ENCODE data around the gene ALS2. TPM values are rescaled to one million over a fixed set of nuclear protein-coding genes. Genes with fewer than 3 reads are reported as not detected.
"Not testable (repeated sequence)": the region's sequence is repeated elsewhere in the genome, so short reads cannot be mapped to it uniquely, and the experiment has no call there.

Gene ALS2
- 34.5 TPM for total RNA-seq
- long read RNA-seq, full-length matches to known transcripts: 7 of 12 reads
- long read RNA-seq, partial matches to known transcripts: 2 of 12 reads
- long read RNA-seq, other reads (novel, unspliced or antisense): 3 of 12 reads

DNA sequence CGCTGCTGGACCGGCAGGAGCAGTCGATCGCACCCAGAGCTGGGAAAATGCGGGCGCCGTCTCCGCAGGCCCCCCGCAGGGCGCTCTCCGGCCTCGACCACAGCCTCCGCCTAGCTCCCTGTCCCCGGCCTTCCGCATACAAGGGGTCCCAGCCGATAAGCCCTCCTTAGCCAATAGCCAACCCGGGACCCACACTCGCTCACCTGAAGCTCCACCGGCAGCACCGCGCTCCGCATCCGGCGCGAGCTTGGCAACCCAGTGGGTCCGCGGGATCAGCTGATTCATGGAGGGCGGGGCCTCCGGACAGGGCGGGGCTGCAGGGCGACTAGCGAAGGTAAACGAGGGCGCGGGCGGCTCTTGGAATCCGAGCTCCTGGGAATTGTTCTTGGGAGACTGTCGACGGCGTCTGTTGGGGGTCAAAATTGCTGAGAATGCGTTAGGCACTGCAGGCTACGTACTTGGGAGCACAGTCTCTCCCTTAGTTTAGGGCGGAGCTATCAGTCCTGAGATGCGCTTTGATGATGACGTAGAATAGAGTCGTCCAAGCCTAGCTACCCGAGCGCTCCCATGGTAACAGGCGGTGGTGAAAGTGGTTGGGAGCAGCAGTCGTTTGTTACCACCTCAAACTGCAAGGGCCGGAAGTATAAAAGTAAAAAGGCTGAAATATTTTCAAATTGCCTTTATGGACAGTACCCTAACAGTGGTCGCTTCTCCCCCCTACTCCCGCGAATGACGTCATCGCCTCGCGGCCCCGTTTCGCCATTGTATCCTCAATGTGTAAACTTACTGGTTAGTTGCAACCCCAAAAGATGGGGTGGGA is at the start of gene ALS2:
Gene ALS2 (minus strand): TSS at position 260 of the 820 bp plus-strand sequence. CDS start 12,048 bp downstream, outside the sequence.
- peak; percentile 98 for DNase-seq (ENCODE audit: missing footprints)
- intact Hi-C loops (cut with DNase I): loop anchor here (5.0 kb wide), 1 partner anchor 256 kb away; no protein-coding TSS in a partner anchor
- ATAC-seq: peak; percentile 97

GRCh38 chr2:201828220-201828619 is 47.5 kb upstream of the ALS2 start:
- no peak for ATAC-seq
- intact Hi-C loops (cut with DNase I): no loop called here

GRCh38 chr2:201827621-201828020 is 46.9 kb upstream of the ALS2 start:
- intact Hi-C loops (cut with DNase I): no loop called here
- no peak for ATAC-seq

More at GRCh38 chr2:201828220-201828619, 47.5 kb upstream of the ALS2 start:
- DNase-seq (ENCODE audit: missing footprints): no peak

DNA sequence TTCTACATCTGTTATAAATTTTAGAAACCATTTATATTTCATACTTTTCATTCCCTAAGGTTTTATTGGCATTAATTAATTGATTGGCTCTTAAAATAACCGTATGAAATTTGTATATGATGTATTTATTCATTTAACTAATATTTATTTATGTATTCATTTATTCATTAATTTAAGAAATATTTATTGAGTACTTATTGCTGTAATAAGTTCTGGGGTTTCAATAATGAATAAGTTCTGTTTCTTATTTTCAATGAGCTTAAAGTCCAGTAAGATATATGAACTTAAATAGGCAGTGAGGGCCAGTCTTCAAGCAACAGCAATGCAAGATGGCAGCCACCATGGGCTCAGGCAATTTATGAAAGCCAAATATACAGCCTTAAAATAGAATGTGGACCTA is 43.5 kb upstream of the ALS2 start:
- intact Hi-C loops (cut with DNase I): no loop called here
- DNase-seq (ENCODE audit: missing footprints) (no peak), ATAC-seq (no peak)

More at GRCh38 chr2:201827621-201828020, 46.9 kb upstream of the ALS2 start:
- no peak for DNase-seq (ENCODE audit: missing footprints)

GRCh38 chr2:201821080-201821479 is 40.3 kb upstream of the ALS2 start:
- ATAC-seq (no peak), DNase-seq (ENCODE audit: missing footprints) (no peak)
- intact Hi-C loops (cut with DNase I): no loop called here

- no peak for DNase-seq (ENCODE audit: missing footprints)
- intact Hi-C loops (cut with DNase I): no loop called here
- ATAC-seq: no peak
These were observed 39.8 kb upstream of the ALS2 start for GRCh38 chr2:201820383-201821007.

DNA sequence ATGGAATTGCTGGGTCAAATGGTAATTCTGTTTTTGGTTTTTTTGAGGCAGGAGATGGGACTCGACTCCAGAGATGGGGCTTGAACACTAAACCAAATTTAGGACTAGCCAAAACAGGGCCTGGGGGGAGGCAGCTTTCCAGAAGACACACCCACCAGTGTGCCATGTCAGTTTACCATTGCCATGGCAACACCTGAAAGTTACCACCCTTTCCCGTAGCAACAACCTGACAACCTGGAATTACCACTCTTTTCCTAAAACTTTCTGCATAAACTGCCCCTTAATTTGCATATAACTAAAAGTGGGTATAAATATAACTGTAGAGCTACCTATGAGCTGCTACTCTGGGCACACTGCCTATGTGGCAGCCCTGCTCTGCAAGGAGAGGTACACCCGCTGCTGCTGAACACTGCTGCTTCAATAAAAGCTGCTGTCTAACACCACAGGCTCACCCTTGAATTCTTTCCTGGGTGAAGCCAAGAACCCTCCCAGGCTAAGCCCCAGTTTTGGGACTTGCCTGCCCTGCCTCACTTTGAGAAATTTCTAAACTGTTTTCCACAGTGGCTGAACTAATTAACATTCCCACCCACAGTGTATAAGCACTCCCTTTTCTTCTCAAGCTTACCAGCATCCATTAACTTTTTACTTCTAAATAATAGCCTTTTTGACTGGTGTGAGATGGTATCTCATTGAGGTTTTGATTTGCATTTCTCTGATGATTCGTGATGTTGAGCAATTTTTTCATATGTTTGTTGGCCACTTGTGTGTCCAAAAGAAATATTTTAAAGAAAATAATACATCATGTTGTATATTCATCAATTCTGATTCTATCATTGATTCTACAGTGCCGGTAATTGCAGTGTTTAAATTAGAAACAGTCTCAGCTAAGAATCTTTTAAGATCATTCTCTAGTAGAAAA is 36.2 kb upstream of the ALS2 start:
- no peak for DNase-seq (ENCODE audit: missing footprints)
- intact Hi-C loops (cut with DNase I): no loop called here

DNA sequence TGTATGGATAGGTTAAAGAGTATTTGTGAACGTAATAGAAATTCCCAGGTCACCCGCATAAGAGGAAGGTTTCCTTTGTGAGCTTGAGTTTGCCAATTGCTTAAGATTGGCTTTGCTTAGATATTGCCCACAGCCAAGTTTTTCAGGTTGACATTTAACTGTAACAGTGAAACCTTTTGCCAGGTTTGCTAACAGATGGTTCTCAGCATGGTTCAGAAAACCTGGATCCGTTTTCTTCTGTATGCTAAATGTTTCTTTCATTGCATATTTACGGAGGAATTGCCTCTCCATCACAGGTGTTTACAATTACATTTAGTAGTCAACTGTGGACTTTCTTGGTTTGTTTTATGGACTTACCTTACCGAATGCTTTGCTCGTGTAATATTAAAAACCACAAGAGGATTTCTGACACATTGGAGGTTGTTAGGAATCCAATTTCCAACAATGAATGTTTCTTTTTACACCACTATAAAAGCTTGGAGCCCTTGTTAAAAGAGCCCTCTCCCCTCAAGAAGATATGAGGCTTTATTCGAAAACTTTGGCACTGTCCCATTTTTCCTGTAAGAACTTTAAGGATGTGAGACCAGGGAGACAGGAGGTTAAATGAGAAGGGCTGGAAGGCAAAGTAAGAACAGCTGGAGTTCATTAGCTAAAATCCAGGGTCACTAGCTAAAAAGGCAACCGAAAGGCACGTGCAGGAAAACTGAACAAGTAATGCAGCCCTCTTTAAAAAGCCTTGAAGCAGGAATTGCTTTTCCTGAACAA is 33.4 kb upstream of the ALS2 start:
- intact Hi-C loops (cut with DNase I): no loop called here
- DNase-seq (ENCODE audit: missing footprints): no peak
- ATAC-seq: no peak

More for the DNA sequence above, 36.2 kb upstream of the ALS2 start:
- no peak for ATAC-seq

DNA sequence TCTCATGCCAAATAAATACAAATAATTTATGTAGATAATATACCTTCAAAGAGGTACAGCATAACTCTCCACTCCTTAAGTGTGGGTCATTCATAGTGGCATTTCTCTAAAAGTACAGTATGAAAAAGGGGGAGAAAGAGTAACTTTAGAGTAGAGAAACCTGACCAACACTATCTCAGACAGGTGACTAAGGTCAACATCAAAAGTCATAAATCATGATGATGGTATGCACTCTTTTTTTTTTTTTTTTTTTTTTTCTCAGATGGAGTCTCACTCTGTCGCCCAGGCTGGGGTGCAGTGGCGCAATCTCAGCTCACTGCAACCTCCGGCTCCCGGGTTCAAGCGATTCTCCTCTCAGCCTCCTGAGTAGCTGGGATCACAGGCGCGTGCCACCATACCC is 29.9 kb upstream of the ALS2 start:
- intact Hi-C loops (cut with DNase I); DNase-seq (ENCODE audit: missing footprints); ATAC-seq: not testable (repeated sequence)

DNA sequence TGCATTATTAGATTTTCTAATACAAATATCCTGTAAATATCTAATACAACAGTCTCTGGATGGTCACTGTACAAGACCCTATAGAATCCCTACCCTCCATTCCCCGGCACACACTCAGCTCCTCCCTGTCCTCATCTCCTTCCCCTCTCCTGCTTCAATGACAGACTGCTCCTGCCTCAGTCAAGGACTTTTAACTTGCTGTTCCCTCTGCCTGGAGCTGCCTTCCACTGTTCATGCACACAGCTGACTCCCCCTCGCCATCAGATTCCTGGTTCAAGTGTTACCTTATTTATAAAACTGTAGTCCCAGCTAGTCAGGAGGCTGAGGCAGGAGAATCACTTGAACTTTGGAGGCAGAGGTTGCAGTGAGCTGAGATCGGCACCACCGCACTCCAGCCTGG is 28.9 kb upstream of the ALS2 start:
- no peak for DNase-seq (ENCODE audit: missing footprints)
- intact Hi-C loops (cut with DNase I): no loop called here
- no peak for ATAC-seq

DNA sequence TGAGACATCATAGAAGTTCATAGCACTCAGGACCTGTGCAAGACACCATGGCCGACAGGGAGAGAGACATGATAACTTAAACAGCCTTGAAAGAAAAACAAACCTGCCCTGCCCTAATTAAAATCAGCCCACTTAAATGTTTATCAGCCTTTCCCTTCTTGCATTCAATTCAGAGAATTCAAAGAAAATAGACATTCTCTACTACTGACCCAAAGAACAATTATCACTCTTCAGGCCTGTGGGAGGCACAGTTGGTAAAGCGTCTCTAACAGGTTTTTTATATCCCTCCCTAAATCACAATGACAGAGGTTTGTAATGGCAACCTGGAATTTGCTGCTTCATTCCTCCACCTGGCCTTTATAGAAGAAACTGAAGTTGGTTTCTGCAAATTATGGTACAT is 27.3 kb upstream of the ALS2 start:
- ATAC-seq (no peak), DNase-seq (ENCODE audit: missing footprints) (no peak)
- intact Hi-C loops (cut with DNase I): no loop called here

DNA sequence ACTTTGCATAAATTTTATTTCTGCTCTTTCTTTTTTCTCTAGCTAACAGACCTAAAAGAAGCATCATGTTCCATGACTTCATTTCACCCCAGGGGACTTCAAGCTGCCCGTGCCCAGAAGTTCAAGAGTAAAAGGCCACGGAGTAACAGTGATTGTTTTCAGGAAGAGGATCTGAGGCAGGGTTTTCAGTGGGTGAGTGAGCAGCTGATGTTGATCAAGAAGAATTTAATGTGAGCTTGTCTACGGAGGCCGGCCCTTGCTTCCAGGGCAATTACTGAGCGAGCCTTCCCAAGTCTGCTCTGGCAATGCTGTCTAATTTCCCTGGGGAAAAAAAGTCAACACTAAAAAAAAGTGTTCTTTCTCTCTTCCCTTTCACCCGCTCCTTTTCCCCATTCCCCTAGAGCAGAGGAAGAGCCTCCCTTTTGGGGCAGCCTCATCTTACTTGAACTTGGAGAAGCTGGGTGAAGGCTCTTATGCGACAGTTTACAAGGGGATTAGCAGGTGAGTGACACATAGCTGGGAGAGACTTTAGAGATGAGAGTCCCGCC is 26.8 kb upstream of the ALS2 start:
- DNase-seq (ENCODE audit: missing footprints) (peak; percentile 66), ATAC-seq (peak; percentile 96)
- intact Hi-C loops (cut with DNase I): no loop called here

- DNase-seq (ENCODE audit: missing footprints): no peak
- peak; percentile 72 for ATAC-seq
- intact Hi-C loops (cut with DNase I): no loop called here
These were observed 25.9 kb upstream of the ALS2 start, which contains the start of gene CDK15 for GRCh38 chr2:201806442-201807170. Gene CDK15, plus strand, starts transcription at chr2:201806537. Its CDS starts 128 bp downstream, at chr2:201806665.

GRCh38 chr2:201798914-201799285 is 18.2 kb upstream of the ALS2 start:
- intact Hi-C loops (cut with DNase I); DNase-seq (ENCODE audit: missing footprints); ATAC-seq: not testable (repeated sequence)

- ATAC-seq (no peak), DNase-seq (ENCODE audit: missing footprints) (no peak)
- intact Hi-C loops (cut with DNase I): no loop called here
These were observed 17.6 kb upstream of the ALS2 start for GRCh38 chr2:201798252-201798913.

DNA sequence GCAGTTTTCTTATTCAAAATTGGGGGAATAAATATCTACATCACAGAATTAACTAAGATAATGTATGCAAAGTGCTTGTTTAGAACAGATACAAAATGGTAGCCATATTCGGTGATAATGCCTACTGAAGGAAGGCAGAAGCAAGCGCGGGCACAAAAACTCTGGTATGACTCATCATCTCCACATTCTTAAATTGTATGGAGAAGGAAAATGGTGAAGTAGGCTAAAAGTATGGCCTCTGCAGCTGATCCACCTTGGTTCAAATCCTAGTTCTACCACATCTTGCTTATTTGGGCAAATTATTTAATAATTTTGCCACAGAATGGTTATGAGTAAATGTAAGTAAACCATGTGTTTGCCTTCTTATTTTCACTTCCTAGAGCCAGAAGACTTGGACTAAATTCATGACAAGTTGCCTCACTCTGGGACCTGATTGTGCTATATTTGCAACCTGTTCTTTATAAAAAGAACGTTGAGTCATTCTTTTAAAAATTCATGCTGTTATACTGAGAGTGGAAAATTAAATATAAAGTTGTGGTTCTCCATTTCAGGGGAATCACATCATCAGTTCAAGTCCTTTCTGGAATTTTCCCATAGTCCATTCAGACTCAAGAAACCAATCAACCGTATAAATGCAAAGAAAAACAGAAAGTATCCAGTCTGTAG is 16.6 kb upstream of the ALS2 start:
- intact Hi-C loops (cut with DNase I): no loop called here
- DNase-seq (ENCODE audit: missing footprints) (no peak), ATAC-seq (no peak)

Measured in Right ventricle myocardium inferior (tissue), 1 donor.